8988T (cell line): Measurements from ENCODE around the gene LMO3.

ENCODE experiments used
- DNase-seq: peaks from one replicate; pipeline ENCODE4 v3.0.0; 2011

Gene LMO3

GRCh38 chr12:16599081-16599480 lies 6.9 kb downstream of the LMO3 start:
- DNase-seq, result no peak

GRCh38 chr12:16594797-16595196 lies 11.2 kb downstream of the LMO3 start:
- no peak for DNase-seq

GRCh38 chr12:16593546-16593945 lies 12.4 kb downstream of the LMO3 start:
- no peak for DNase-seq

GRCh38 chr12:16590645-16591044 lies 15.3 kb downstream of the LMO3 start:
- DNase-seq, result no peak

GRCh38 chr12:16588812-16589211 lies 17.1 kb downstream of the LMO3 start:
- DNase-seq, result no peak

GRCh38 chr12:16587514-16587913 lies 18.4 kb downstream of the LMO3 start:
- no peak for DNase-seq

- DNase-seq, result no peak
Measured at GRCh38 chr12:16587110-16587453, 18.9 kb downstream of the LMO3 start.

- DNase-seq, result no peak
Measured at GRCh38 chr12:16586350-16587109, 19.4 kb downstream of the LMO3 start.

- DNase-seq, result no peak
Measured at GRCh38 chr12:16585781-16586180, 20.2 kb downstream of the LMO3 start.

- DNase-seq, result no peak
Measured at GRCh38 chr12:16583969-16584745, 21.8 kb downstream of the LMO3 start.

GRCh38 chr12:16581416-16581815 lies 24.5 kb downstream of the LMO3 start:
- DNase-seq, result no peak

- no peak for DNase-seq
Measured at GRCh38 chr12:16579041-16579440, 26.9 kb downstream of the LMO3 start.

GRCh38 chr12:16573398-16574077 lies 32.4 kb downstream of the LMO3 start:
- DNase-seq, result no peak

- no peak for DNase-seq
Measured at GRCh38 chr12:16568873-16569272, 37.1 kb downstream of the LMO3 start.

- no peak for DNase-seq
Measured at GRCh38 chr12:16564675-16565074, 41.3 kb downstream of the LMO3 start.

- no peak for DNase-seq
Measured at GRCh38 chr12:16563504-16563903, 42.5 kb downstream of the LMO3 start.

- DNase-seq, result no peak
Measured at GRCh38 chr12:16562921-16563320, 43.0 kb downstream of the LMO3 start.

GRCh38 chr12:16562435-16562834 lies 43.5 kb downstream of the LMO3 start:
- no peak for DNase-seq

- no peak for DNase-seq
Measured at GRCh38 chr12:16560273-16560672, 45.7 kb downstream of the LMO3 start.

- no peak for DNase-seq
Measured at GRCh38 chr12:16555630-16556029, 50.3 kb downstream of the LMO3 start.

GRCh38 chr12:16553457-16553856 lies 52.5 kb downstream of the LMO3 start:
- DNase-seq, result no peak

GRCh38 chr12:16552301-16552700 lies 53.7 kb downstream of the LMO3 start:
- no peak for DNase-seq

GRCh38 chr12:16545836-16546235 lies 60.1 kb downstream of the LMO3 start:
- DNase-seq, result no peak

- DNase-seq, result no peak
Measured at GRCh38 chr12:16542586-16542985, 63.4 kb downstream of the LMO3 start.
